GM18502 (cell line): Measurements from ENCODE around the gene ARIH2.

Experiments
- ATAC-seq: cut with Tn5 transposase; IDR thresholded peaks from one replicate; pipeline ENCODE4 v1.9.1; 2021; ENCODE audit warnings: mild to moderate bottlenecking; ENCODE audit not compliant: unreplicated experiment, poor library complexity

The ARIH2 gene

DNA sequence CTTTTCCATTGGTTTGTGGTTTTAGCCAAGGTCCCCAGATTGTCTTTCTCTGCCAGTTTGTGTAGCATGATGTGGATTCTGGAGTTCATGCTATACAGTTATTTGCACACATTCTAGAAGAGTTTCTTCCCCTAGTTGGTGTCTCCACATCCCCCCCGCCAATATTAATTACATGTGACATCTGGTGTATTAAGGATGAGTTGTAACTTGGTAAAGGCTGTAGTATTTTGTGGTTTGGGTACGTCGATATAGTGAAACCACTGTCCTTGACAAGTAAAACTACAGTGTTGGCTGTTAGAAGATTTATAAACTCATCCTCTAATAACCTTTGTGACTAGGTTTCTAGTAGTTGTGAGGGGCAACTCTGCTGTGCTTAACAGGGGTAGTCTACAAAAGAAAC lies 47.7 kb downstream of the ARIH2 start:
- no peak for ATAC-seq

DNA sequence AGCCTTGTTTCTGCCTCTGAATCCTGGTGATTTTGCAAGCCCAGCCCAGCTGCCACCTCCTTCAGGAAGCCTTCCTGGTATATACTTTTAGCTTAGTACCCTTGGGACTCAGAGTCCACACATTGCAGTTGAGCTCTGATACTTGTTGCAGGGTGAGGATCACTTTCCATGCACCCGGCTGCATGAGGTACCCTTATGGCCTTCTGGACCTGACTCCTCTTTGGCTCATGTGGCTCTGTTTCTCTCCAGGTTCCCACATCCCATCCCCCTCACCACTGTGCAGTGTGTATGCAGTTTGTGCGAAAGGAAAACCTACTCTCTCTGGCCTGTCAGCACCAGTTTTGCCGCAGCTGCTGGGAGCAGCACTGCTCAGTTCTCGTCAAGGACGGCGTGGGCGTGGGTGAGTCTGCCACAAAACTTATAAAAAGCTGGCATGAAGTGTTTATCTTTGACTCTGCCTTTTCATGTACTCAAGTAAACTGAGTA lies 48.3 kb downstream of the ARIH2 start:
- no peak for ATAC-seq

DNA sequence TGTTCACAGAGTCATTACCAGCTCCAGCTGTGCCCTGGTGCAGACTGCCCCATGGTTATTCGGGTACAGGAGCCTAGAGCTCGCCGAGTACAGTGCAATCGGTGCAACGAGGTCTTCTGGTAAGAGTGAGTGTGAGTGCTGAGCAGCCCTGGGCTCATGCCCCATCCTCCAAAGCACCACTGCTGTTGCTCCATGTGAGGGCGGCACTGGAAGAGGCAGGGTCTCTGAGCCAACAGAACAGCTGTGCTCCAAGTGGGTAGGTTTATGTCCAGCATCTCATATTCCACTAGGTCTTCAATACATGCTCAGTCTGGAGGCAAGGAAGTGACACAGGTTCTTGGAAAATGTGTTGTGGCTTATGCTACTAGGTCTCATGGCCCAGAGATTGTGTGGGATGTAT lies 51.9 kb downstream of the ARIH2 start:
- ATAC-seq: no peak

DNA sequence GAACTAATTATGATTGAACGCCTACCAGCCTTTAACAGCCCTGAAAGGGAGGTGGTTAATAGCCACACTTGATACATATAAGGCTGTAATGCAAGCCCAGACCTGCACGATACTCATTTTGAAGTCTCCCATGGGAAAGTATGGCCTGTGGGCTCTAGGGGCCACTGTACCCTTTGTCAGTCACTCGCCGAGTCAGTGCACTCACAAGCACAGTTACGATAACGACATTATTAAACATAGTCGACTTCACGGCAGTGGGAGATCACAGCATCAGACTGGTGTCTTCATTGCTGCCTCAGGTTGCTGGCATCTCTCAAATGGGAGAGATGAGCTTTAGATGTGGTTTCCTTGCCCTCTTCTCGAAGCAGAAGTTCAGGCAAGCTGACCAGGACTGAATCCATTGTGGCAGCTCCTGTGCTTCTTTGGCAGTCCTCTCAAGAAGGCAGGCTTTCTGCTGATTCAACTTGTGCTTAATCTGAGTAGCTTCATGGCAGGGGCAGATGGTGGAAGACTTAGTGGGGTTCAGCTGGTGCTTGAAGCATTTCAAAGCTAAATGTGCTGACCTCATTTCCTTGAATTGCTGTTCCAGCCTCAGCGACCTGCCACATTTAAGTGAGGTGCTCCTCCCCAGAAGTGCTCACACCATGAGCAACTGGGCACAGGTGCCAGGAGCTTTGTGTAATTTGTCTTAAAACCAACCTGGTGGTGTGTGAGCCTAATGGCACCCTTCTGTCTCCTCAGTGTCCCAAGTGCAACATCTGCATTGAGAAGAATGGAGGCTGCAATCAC lies 55.6 kb downstream of the ARIH2 start:
- ATAC-seq: no peak

DNA sequence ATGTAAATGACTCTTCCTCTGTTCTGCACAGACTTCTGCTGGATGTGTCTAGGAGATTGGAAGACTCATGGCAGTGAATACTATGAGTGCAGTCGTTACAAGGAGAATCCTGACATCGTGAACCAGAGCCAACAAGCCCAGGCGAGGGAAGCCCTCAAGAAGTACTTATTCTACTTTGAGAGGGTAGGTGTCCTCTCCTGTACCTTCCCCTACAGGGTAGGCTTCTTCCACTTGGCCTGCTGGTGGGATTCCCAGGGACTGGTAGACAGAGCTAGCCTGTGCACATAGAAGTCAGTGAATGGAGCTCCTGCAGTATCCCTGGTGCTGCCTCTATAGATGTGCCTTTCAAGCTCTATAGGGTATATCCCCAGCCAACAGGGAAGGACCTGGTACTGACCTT lies 60.8 kb downstream of the ARIH2 start:
- ATAC-seq: no peak

DNA sequence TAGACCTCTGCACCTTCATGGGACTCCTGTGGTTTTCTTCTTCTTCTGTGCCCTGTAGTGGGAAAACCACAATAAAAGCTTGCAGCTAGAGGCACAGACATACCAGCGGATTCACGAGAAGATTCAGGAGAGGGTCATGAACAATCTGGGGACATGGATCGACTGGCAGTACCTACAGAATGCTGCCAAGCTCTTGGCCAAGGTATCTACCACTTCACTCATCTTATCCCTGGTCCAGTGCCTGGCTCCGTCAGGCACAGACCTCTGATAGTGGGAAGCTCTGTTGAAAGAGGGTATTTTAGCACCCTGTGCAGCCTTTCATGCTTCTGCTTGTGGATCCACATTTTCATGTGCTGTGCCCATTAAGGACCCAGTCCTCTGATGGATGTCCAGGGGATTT lies 61.7 kb downstream of the ARIH2 start:
- no peak for ATAC-seq

DNA sequence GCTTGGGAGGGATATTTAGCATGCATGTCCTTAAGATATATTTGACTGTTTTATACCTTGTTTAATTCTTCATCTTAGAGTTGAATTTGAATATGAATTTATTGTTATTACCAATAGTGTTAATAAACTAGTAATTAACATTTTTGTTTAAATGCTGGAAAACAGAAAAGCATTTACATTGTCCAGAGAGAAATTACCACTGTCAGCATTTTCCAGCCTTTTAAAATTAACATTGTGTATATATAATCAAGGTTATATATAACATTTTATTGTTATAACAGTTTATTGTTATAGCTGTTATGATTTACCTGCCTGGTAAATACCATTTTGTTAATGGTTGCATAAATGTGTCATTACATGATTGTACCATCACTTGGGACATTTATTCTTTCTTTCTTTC lies 63.4 kb downstream of the ARIH2 start:
- no peak for ATAC-seq

DNA sequence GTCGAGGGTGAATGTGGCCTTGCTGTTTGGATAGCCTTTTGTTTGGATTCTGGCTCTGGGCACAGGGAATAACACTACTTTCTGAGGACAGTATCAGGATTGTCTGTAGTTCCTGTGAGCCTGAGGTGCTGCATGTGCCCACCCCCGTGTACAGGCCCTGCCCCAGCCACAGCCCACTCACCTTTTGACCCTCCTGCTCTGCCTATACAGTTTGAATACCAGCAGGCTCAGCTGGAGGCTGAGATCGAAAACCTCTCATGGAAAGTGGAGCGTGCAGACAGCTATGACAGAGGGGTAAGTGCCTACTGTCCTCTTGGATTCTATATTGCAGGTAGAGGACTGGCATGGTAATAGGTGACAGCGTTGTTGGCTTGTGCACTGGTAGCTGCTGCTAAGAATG lies 64.0 kb downstream of the ARIH2 start:
- ATAC-seq: no peak

GRCh38 chr3:48983096-48983495 lies 64.5 kb downstream of the ARIH2 start:
- no peak for ATAC-seq

DNA sequence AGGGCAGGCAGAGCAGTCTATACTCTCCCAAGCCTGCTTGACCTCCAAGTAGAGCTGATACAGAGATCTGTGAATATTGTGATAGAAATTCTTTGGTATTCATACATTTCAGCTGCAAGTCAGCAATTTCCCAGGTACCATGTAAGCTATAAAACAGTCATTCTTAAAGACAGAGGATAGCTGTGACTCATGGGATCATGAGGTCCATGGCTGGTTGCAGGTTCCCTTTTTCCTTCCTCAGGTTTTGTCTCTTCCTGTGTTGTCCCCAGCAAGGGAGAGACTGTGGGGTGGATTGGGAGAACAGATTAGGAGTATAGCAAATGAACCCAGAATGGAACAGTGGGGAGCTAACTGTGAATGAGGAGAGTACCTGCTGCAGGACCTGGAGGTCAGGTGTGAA lies 66.0 kb downstream of the ARIH2 start:
- no peak for ATAC-seq

GRCh38 chr3:48985831-48986376 lies 67.3 kb downstream of the ARIH2 start:
- no peak for ATAC-seq

GRCh38 chr3:48989126-48989795 lies 70.6 kb downstream of the ARIH2 start:
- ATAC-seq: no peak

- ATAC-seq: peak; percentile 56
These were observed 71.4 kb downstream of the ARIH2 start, which contains the start of gene P4HTM for GRCh38 chr3:48989796-48990635. P4HTM (plus strand) TSS chr3:48990241; CDS start chr3:48990257, 16 bp downstream.

GRCh38 chr3:48990636-48991469 lies 72.2 kb downstream of the ARIH2 start:
- ATAC-seq: peak; percentile 24

GRCh38 chr3:48991851-48992545 lies 73.4 kb downstream of the ARIH2 start:
- no peak for ATAC-seq

DNA sequence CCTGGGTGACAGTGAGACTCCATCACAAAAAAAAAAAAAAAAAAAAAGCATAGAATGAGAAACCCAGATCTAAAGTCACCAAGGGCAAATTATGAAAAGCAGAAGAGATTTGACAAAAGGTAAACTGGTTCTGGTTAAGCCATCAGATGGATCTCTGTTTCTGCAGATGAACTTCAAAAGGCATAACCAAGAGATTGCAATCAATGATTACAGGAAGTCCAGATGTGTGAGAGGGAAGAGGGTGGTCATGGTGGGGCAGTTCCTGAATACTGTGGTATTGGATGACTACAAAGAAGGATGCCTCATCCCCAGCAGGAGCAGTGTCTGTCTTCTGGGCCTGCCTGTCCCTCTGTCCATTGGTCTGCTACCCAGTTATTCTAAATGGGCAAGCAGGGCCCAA lies 75.2 kb downstream of the ARIH2 start:
- no peak for ATAC-seq

GRCh38 chr3:48996640-48997039 lies 78.0 kb downstream of the ARIH2 start:
- ATAC-seq: no peak

- ATAC-seq: no peak
These were observed 78.5 kb downstream of the ARIH2 start for GRCh38 chr3:48997102-48997635.
